Bronchial epithelial cell (primary cell): ENCODE data around the gene ANO5. TPM values are rescaled to one million over a fixed set of nuclear protein-coding genes. Genes with fewer than 3 reads are reported as not detected.
A peak's percentile ranks its signal among the peaks of the same experiment; 100 is the strongest.

Experiments used
- DNase-seq: peaks from one replicate; pipeline ENCODE4 v3.0.0-alpha.2; 2010; ENCODE audit warnings: low read depth
- FAIRE-seq: peaks from 2 replicates; lab custom pipeline; 2011; peaks lifted over from hg19 to GRCh38; lab: Jason Lieb, UNC
- H3K27me3 ChIP-seq: 2 replicates; pipeline ENCODE4 v1.5.1; 2011; ENCODE audit warnings: low read length; ENCODE audit not compliant: control insufficient read depth, insufficient read depth
- H3K36me3 ChIP-seq: 2 replicates; pipeline ENCODE4 v1.5.1; 2011; ENCODE audit warnings: low read length; ENCODE audit not compliant: control insufficient read depth, insufficient read depth
- H3K4me3 ChIP-seq: 2 replicates; pipeline ENCODE4 v1.5.1; 2011; ENCODE audit warnings: mild to moderate bottlenecking, low read depth, low read length, control low read depth
- CTCF ChIP-seq: IDR thresholded peaks from 2 replicates; pipeline ENCODE4 v1.5.1; 2011; ENCODE audit warnings: mild to moderate bottlenecking, moderate library complexity, low read length, control low read depth, inconsistent platforms; ENCODE audit not compliant: insufficient read depth, severe bottlenecking
- total RNA-seq: library from RNA; depleted of rRNA; stranded (reverse); fragments of >200 nt; gene quantifications from 2 replicates; pipeline ENCODE4 v1.2.1, GENCODE V29; 2014

Gene ANO5
- total RNA-seq, 1 donor from 2014 or later, result 0.26 TPM

- Histone ChIP-seq H3K4me3 (no peak overlapping the region), H3K27me3 (no peaks in the 10 kb centered on the region), H3K36me3 (no peaks in the 10 kb centered on the region)
- FAIRE-seq (no peak), DNase-seq (peak; percentile 2)
- TF ChIP-seq CTCF, result no peak
Observed at GRCh38 chr11:22163394-22163797, 29.5 kb upstream of the ANO5 start.

- TF ChIP-seq CTCF, result no peak
- FAIRE-seq (no peak), DNase-seq (no peak)
- Histone ChIP-seq H3K36me3 (no peaks in the 10 kb centered on the region), H3K27me3 (no peaks in the 10 kb centered on the region), H3K4me3 (no peak overlapping the region)
Observed at GRCh38 chr11:22165087-22165486, 27.8 kb upstream of the ANO5 start.

- no peaks in the 10 kb centered on the region for H3K36me3 ChIP-seq
- DNase-seq, result no peak
- H3K4me3 ChIP-seq, result no peak overlapping the region
- no peak for FAIRE-seq
- TF ChIP-seq CTCF, result no peak
- H3K27me3 ChIP-seq, result no peaks in the 10 kb centered on the region
Observed at GRCh38 chr11:22165759-22166513, 26.9 kb upstream of the ANO5 start.

- H3K4me3 ChIP-seq, result no peak overlapping the region
- DNase-seq, result peak; percentile 32
- H3K36me3 ChIP-seq, result no peaks in the 10 kb centered on the region
- H3K27me3 ChIP-seq, result no peaks in the 10 kb centered on the region
- TF ChIP-seq CTCF, result no peak
- FAIRE-seq, result no peak
Observed at GRCh38 chr11:22169833-22170232, 23.1 kb upstream of the ANO5 start.

GRCh38 chr11:22173532-22173931 is 19.4 kb upstream of the ANO5 start:
- Histone ChIP-seq H3K27me3 (no peaks in the 10 kb centered on the region), H3K36me3 (no peaks in the 10 kb centered on the region), H3K4me3 (no peak overlapping the region)
- DNase-seq, result no peak
- no peak for FAIRE-seq
- TF ChIP-seq CTCF, result no peak

GRCh38 chr11:22177186-22177585 is 15.7 kb upstream of the ANO5 start:
- no peaks in the 10 kb centered on the region for H3K27me3 ChIP-seq
- no peak overlapping the region for H3K4me3 ChIP-seq
- FAIRE-seq, result no peak
- H3K36me3 ChIP-seq, result no peaks in the 10 kb centered on the region
- no peak for TF ChIP-seq CTCF
- DNase-seq, result no peak
